Measurements from ENCODE around the gene CABP7.

GRCh38 chr22:29702000-29702930, 17.5 kb upstream of the CABP7 start:
- TF ChIP-seq EZH2 (IDR thresholded peaks at IDR 0.05; ENCODE audit: low read length) (no peak), CTCF (optimal IDR thresholded peaks at IDR 0.05 in 1 of 3, IDR thresholded peaks at IDR 0.05 in 1 of 3, conservative IDR thresholded peaks at IDR 0.05 in 1 of 3; ENCODE audit: extremely low read depth in 1 of 3, insufficient read depth in 2 of 3, low read length in 3 of 3) (peak in 2 of 3 experiments; percentile 30 to 31)
